Measurements from ENCODE around the gene LEP. TPM values are rescaled to one million over a fixed set of nuclear protein-coding genes. Genes with fewer than 3 reads are reported as not detected.

The LEP gene
- polyA plus RNA-seq, 2 of the 4 experiments (the other 2 are of a cell fraction), result not detected

- CTCF ChIA-PET, result interaction anchor here (2.3 to 2.8 kb wide), 2 partner anchors 15 to 66 kb away, joined by 7 to 11 read pairs; no protein-coding TSS in a partner anchor
These were observed 38.7 kb upstream of the LEP start for GRCh38 chr7:128202287-128202957.

GRCh38 chr7:128203047-128203491, 38.0 kb upstream of the LEP start:
- DNase-seq (ENCODE audit: low read depth in 1 of 2, low spot score in 1 of 2) (no peak), FAIRE-seq (no peak), ATAC-seq (no peak)
- no peak overlapping the region for H3K27ac ChIP-seq
- ChIA-PET CTCF (interaction anchor here (2.3 to 2.8 kb wide), 2 partner anchors 15 to 67 kb away, joined by 7 to 11 read pairs; no protein-coding TSS in a partner anchor), POLR2A (no interaction called here)
- TF ChIP-seq SREBF2 (IDR thresholded peaks at IDR 0.05) (no peak), HEYL (CRISPR knock-in tag; IDR thresholded peaks at IDR 0.05) (no peak), ZNF302 (CRISPR knock-in tag; IDR thresholded peaks at IDR 0.05) (no peak), POLR2AphosphoS2 (conservative IDR thresholded peaks at IDR 0.05; ENCODE audit: low read length) (no peak), GATA3 (IDR thresholded peaks at IDR 0.05; ENCODE audit: borderline replicate concordance) (no peak), SMC3 (IDR thresholded peaks at IDR 0.05) (no peak), ZSCAN20 (CRISPR knock-in tag; IDR thresholded peaks at IDR 0.05) (no peak), HDAC2 (IDR thresholded peaks at IDR 0.05) (no peak), RAD21 (conservative IDR thresholded peaks at IDR 0.05 in 1 of 2, IDR thresholded peaks at IDR 0.05 in 1 of 2) (no peak), JUNB (IDR thresholded peaks at IDR 0.05) (no peak), RNF2 (IDR thresholded peaks at IDR 0.05; ENCODE audit: borderline replicate concordance, low read depth) (no peak), CHD4 (IDR thresholded peaks at IDR 0.05; ENCODE audit: borderline replicate concordance) (no peak), EHF (CRISPR knock-in tag; IDR thresholded peaks at IDR 0.05) (no peak), RCOR1 (IDR thresholded peaks at IDR 0.05; ENCODE audit: low read depth, low read length) (no peak)
- H3K4me1 ChIP-seq, result no peaks in the 10 kb centered on the region
- H3K4me3 ChIP-seq, result no peak overlapping the region
- WGBS (ENCODE audit: missing lambda C conversion rate), result 35% methylated on average over 12 of the region's 12 CpGs
- no peaks in the 10 kb centered on the region for H3K9me3 ChIP-seq
- H3K4me2 ChIP-seq, result no peak overlapping the region

More at GRCh38 chr7:128202287-128202957, 38.7 kb upstream of the LEP start:
- WGBS (ENCODE audit: missing lambda C conversion rate), result 58% methylated on average over 10 of the region's 10 CpGs
- TF ChIP-seq CHD4 (IDR thresholded peaks at IDR 0.05; ENCODE audit: borderline replicate concordance), result no peak
- TF ChIP-seq BCL3 (IDR thresholded peaks at IDR 0.05), result no peak
- no peak for TF ChIP-seq BHLHE40 (IDR thresholded peaks at IDR 0.05; ENCODE audit: low read depth, low read length)
- TF ChIP-seq HEYL (CRISPR knock-in tag; IDR thresholded peaks at IDR 0.05), result no peak
- no peak for TF ChIP-seq MAX (IDR thresholded peaks at IDR 0.05)
- no peak for TF ChIP-seq SREBF2 (IDR thresholded peaks at IDR 0.05)
- TF ChIP-seq RNF2 (IDR thresholded peaks at IDR 0.05; ENCODE audit: borderline replicate concordance, low read depth), result no peak
- no peak for TF ChIP-seq ZC3H11A (IDR thresholded peaks at IDR 0.05)
- no peak for TF ChIP-seq PHF8 (IDR thresholded peaks at IDR 0.05; ENCODE audit: borderline replicate concordance, low read depth)
- TF ChIP-seq CEBPB (IDR thresholded peaks at IDR 0.05), result no peak
- no peak for TF ChIP-seq HOXB5 (CRISPR knock-in tag; IDR thresholded peaks at IDR 0.05)
- no peak for TF ChIP-seq GATA3 (IDR thresholded peaks at IDR 0.05; ENCODE audit: borderline replicate concordance)
- no peak for TF ChIP-seq TP53 (CRISPR knock-in tag; IDR thresholded peaks at IDR 0.05)
- TF ChIP-seq ELK1 (IDR thresholded peaks at IDR 0.05; ENCODE audit: low read depth, low read length), result no peak
- no peak for TF ChIP-seq EHF (CRISPR knock-in tag; IDR thresholded peaks at IDR 0.05)
- no peak for TF ChIP-seq ATOH8 (CRISPR knock-in tag; IDR thresholded peaks at IDR 0.05; ENCODE audit: low read depth)
- TF ChIP-seq RAD21 (conservative IDR thresholded peaks at IDR 0.05 in 1 of 2, IDR thresholded peaks at IDR 0.05 in 1 of 2), result no peak
- no peak for TF ChIP-seq JUNB (IDR thresholded peaks at IDR 0.05)
- no peaks in the 10 kb centered on the region for H3K9me3 ChIP-seq
- no peak overlapping the region for H3K4me2 ChIP-seq
- H3K4me1 ChIP-seq, result no peaks in the 10 kb centered on the region
- H3K4me3 ChIP-seq, result no peak overlapping the region
- no peak for DNase-seq (ENCODE audit: low read depth in 1 of 2, low spot score in 1 of 2)
- ATAC-seq, result no peak
- no peak for FAIRE-seq
- POLR2A ChIA-PET, result no interaction called here
- no peak overlapping the region for H3K27ac ChIP-seq

Measured in A549 (cell line).